ENCODE data around the gene DNAAF3.

DNA sequence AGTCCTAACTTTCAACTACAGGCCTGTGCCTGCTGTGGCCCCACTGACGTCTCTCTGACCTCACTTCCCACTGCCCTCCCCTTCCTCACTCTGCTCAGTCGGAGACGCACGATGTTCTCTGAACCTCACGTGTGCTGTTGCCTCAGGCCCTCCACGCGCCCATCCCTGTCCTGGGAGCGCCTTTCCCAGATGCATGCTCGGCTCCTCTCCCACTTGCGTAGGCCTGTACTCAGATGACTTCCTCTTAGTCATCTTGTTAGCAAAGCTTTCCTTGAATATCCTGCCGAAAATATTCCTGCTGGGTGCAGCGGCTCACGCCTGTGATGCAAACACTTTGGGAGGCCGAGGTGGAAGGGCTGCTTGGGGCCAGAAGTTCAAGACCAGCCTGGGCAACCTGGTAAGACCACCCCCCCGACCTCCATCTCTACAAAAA lies 23.0 kb upstream of the DNAAF3 start:
- TF ChIP-seq, protein P1, sequence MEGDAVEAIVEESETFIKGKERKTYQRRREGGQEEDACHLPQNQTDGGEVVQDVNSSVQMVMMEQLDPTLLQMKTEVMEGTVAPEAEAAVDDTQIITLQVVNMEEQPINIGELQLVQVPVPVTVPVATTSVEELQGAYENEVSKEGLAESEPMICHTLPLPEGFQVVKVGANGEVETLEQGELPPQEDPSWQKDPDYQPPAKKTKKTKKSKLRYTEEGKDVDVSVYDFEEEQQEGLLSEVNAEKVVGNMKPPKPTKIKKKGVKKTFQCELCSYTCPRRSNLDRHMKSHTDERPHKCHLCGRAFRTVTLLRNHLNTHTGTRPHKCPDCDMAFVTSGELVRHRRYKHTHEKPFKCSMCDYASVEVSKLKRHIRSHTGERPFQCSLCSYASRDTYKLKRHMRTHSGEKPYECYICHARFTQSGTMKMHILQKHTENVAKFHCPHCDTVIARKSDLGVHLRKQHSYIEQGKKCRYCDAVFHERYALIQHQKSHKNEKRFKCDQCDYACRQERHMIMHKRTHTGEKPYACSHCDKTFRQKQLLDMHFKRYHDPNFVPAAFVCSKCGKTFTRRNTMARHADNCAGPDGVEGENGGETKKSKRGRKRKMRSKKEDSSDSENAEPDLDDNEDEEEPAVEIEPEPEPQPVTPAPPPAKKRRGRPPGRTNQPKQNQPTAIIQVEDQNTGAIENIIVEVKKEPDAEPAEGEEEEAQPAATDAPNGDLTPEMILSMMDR (conservative IDR thresholded peaks at IDR 0.05; ENCODE audit: low read depth, low read length) = no peak
- no peak for TF ChIP-seq EZH2 (IDR thresholded peaks at IDR 0.05; ENCODE audit: borderline replicate concordance, low read depth, low read length, poor library complexity, severe bottlenecking)

Data from A673 (cell line).